GM19099 (cell line): ENCODE measurements around the gene KCNK7.
A peak's percentile ranks its signal among the peaks of the same experiment; 100 is the strongest.

Source experiments
- POLR2A ChIP-seq: IDR thresholded peaks from 3 replicates; pipeline ENCODE4 v1.6.1; 2011; ENCODE audit warnings: low read depth; ENCODE audit not compliant: insufficient read length; ENCODE audit errors: extremely low read depth

Gene KCNK7, protein sequence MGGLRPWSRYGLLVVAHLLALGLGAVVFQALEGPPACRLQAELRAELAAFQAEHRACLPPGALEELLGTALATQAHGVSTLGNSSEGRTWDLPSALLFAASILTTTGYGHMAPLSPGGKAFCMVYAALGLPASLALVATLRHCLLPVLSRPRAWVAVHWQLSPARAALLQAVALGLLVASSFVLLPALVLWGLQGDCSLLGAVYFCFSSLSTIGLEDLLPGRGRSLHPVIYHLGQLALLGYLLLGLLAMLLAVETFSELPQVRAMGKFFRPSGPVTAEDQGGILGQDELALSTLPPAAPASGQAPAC

DNA sequence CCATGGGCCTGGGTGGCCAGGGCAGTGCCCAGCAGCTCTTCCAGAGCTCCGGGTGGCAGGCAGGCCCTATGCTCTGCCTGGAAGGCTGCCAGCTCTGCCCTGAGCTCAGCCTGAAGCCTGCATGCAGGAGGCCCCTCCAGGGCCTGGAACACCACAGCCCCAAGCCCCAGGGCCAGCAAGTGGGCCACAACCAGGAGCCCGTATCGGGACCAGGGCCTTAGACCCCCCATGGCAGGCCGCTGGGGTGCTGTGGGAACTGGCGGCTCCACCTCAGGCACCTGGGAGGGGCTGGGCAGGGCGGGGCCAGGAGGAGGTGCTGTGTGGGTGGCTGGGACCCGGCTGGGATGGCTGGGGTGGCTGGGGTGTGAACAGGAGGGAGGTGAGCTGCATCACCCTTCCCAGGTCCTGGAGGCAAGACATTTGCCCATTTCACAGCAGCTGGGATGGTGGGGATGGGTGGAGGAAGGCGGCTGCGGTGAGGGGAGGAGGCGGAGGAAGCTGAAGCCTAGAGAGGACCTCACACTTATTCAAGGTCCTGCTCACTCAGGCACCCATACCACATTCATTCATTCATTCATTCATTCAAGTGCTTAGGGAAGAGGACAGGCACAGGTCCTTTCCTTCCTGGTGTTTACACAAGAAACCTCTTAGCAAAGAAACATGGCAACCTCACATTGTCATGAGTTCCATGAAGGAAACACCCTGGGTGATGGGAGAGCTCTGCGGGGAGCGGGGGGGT, at the start of gene KCNK7:
Gene KCNK7 (minus strand): TSS at position 258 of the 739 bp plus-strand sequence. CDS start 28 bp downstream, at position 230.
- no peak for TF ChIP-seq POLR2A

DNA sequence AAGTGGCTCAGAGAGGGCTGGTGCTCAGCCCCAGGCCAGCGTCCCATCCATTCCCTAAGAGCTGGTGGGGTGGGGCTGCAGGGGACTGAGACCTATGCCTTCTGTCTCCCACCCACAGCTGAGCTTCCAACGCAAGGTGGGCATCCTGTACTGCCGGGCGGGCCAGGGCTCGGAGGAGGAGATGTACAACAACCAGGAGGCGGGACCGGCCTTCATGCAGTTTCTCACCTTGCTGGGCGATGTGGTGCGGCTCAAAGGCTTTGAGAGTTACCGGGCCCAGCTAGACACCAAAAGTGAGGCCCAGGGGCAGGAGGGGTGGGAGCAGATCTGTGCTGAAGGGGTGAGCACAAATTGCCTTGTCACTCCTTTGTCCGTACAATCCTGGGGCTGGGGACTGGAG, 49.2 kb upstream of the KCNK7 start:
- TF ChIP-seq POLR2A = no peak

DNA sequence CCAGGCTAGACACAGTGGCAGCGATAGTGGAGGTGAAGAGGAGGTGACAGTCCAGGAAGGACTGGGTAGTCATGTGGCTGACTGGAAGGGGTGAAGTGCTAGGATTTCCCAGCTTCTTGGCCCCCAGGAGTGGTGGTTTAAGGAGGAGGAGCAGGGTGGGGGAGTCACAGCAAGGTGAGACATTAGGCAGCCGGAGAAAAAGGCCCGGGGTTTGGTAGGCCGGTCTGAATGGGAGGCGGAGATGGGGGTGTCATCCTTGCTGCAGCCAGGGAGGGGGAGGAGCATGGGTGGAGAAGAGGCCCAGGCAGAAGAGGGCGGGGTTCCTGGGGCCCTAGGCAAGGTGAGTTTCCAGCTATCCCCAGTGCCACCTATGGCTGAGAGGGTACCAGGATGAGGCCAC, 48.4 kb upstream of the KCNK7 start:
- TF ChIP-seq POLR2A = no peak

DNA sequence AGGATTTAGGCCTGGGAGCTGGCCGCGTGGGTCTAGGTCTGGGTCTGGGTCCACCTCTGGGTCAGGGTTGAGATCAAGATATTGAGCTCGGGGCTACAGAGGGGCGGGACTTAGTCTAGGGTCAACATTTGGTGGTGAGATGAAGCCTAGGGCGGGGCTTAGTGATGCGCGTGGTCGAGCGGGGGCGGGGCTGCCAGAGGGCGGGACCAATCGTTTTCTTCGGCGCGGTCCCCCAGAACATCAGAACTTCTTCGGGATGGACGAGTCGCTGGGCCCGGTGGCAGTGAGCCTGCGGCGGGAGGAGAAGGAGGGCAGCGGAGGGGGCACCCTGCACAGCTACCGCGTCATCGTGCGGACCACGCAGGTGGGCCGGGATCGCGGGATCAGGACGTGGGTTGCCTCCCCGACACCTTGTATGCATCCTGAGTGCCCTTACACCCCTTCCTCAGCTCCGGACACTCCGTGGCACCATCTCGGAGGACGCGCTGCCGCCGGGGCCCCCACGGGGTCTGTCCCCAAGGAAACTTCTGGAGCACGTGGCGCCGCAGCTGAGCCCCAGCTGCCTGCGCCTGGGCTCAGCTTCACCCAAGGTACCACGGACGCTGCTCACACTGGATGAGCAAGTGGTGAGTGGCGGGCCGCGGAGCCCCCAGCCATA, 46.5 kb upstream of the KCNK7 start:
- TF ChIP-seq POLR2A = no peak

DNA sequence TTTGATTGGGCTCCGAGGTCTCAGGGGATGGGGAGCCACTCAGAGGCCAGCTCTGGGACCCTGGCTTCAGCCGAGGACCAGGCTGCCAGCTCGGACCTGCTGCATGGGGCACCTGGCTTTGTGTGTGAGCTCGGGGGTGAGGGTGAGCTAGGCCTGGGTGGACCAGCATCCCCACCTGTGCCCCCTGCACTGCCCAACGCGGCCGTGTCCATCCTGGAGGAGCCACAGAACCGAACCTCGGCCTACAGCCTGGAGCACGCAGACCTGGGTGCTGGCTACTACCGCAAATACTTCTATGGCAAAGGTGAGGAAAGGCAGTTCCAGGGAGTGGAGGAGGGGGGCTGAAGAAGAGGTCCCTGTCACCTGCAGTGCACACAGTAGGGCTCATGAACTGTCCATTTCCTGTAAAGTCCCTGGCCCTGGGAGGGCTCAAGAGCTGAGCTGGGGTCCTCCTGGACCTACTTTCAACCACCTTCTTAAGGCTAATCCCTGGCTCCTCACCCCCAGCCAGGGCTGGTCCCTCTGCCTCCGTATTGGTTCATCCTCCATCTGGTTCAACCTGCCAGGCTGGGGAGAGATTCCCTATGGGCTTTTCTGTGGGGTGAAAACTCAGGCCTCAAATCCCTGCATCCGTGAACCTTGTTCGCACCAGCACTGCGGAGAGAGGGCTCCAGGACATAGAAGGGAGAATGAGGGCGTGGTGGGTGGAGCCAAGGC, 45.9 kb upstream of the KCNK7 start:
- TF ChIP-seq POLR2A = no peak

DNA sequence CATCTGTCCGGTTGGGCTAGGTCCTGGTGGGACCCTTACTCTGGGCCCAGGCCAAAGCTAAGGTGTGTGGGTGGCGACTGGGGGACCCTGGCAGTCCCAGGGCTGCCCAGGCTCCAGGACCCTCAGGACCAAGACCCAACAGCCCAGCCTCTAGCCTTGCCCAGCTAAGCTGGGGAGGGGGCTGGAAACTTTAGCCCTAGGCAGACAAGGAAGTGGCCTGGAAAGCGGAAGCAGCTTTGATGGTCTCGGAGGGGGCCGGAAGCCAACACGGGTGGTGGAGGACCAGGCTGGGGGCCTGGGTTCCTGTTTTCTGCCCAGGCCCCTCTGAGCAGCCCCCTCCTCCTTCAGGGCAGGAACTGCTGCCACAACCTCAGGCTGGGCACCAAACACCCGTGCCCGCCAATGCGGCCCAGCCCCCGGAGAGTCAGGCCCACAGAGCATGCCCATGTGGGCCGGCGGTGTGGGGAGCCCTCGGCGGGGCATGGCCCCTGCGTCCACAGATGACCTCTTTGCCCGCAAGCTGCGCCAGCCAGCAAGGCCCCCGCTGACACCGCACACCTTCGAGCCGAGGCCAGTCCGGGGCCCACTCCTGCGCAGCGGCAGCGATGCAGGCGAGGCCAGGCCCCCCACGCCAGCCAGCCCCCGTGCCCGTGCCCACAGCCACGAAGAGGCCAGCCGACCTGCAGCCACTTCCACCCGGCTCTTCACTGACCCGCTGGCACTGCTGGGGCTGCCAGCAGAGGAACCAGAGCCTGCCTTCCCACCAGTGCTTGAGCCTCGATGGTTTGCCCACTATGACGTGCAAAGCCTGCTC, 45.1 kb upstream of the KCNK7 start:
- TF ChIP-seq POLR2A = peak; percentile 31

DNA sequence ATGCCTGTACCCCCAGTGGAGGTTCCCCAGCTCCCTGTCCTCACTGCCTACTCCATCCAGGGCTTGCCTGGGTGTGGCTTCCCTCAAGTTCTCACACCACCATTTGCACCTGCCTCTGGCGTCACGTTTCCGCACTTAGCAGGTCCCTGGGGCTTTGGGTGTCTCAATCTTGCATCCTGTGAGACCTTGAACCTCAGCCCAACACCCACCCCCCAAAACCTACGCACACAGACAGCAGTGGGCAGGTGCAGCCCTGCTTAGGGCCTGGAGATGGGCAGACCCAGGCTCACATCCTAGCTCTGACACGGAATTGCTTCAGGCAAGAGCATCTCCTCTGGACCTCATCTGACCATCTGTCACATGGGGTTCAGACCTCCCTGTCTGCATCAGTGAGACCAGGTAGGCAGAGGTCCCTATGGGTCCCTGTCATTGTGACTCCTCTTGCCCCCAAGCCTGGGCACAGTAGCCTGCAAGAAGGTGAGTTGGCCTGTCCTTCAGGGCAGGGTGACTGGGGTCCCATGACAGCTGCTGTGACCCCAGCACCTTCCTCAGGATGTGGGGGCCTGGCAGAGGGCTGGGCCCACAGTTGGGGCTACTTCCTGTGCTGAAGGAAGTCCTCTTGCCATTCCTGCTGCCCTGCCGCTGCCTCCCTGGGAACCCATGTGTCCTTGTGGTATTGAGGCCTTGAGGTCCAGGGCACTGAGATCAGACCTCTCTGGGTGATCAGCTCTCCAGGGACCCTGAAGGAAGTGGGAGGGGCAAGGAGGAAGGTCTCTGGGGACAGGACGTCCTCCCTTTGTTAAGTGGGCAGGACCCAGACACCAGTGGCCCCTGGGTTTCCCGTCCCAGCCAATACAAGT, 44.3 kb upstream of the KCNK7 start:
- TF ChIP-seq POLR2A = peak; percentile 76

DNA sequence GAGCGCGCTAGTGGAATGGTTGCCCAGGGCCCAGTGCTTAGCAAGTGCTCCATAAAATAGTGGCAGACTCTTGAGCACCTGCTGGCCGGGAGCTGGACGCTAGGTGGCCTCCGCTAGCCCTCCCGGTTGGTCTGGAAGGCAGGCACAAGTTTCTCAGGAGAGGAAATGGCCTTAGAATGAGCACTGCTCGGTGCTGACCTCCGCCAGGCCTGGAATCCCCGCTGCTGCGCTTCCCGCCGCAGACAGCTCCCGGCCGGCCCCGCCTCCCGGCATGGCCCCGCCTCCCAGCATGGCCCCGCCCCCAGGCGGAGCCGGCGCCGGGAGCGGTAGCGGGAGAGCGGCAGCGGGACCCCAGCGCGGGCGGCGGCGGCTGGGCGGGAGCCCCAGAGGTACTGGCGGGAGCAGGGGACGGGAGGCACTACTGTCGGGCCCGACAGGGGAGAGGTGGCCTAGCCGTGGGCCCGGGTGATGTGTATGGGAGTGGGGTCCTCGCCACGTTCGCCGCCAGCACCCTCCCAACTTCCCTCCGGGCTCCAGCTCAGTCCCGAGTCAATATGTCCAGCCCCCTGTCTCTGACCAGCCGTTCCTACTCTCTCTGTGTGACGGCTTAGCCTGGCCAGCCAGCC, 42.3 kb upstream of the KCNK7 start, which contains the start of gene SIPA1:
Gene SIPA1 (plus strand): TSS at position 308 of the 626 bp plus-strand sequence. CDS start 2,821 bp downstream, outside the sequence.
- TF ChIP-seq POLR2A = peak; percentile 85

DNA sequence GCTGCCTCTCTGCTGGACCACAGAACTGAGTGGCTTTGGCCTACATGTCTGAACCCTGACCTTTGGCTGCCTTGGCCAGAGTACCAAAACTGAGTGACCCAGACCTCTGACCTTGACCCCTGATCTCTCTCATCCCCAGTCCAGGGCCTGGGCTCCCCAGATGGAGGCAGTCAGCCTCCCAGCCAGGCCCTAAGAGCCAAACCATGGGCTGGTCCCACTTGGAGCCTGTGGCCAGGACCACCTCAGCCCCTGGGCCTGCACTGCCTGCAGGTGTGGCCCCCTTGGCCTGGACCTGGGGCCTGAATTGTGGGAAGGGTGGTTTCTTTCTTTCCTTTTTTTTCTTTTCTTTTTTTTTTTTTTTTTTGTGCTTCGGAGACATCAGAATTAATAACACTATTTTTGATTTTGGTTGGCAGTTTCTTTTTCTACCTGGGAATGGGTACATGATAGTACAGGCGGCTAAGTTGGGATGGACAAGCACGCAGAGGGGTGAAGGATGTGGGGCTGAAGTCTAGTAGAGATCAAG, 41.5 kb upstream of the KCNK7 start:
- TF ChIP-seq POLR2A = no peak

DNA sequence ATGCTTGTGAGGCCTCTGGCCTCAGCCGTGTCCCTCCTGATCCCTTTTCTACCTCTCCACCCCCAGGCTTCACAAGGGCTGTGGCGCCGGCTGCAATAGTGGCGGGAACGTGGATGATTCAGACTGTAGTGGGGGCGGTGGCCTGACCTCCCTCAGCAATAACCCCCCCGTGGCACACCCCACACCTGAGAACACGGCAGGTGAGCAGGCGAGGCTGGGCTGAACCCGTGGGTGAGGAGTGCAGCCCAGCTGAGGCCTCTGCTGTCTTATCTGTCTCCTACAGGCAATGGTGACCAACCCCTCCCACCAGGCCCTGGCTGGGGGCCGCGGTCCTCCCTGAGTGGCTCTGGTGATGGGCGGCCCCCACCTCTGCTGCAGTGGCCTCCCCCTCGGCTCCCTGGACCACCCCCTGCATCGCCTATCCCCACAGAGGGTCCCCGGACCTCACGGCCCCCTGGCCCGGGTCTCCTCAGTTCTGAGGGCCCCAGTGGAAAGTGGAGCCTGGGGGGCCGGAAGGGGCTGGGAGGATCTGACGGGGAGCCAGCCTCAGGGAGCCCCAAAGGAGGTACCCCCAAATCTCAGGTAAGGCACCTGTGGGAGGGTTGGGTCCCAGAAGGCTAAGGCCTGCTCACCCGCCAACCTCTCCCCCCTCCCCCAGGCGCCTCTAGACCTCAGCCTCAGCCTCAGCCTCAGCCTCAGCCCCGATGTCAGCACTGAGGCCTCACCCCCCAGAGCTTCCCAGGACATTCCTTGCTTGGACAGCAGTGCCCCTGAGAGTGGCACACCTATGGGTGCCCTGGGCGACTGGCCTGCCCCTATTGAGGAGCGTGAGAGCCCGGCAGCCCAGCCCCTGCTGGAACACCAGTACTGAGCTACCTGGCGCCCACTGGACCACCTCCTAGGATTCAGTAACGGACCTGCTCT, 40.8 kb upstream of the KCNK7 start:
- TF ChIP-seq POLR2A = no peak

DNA sequence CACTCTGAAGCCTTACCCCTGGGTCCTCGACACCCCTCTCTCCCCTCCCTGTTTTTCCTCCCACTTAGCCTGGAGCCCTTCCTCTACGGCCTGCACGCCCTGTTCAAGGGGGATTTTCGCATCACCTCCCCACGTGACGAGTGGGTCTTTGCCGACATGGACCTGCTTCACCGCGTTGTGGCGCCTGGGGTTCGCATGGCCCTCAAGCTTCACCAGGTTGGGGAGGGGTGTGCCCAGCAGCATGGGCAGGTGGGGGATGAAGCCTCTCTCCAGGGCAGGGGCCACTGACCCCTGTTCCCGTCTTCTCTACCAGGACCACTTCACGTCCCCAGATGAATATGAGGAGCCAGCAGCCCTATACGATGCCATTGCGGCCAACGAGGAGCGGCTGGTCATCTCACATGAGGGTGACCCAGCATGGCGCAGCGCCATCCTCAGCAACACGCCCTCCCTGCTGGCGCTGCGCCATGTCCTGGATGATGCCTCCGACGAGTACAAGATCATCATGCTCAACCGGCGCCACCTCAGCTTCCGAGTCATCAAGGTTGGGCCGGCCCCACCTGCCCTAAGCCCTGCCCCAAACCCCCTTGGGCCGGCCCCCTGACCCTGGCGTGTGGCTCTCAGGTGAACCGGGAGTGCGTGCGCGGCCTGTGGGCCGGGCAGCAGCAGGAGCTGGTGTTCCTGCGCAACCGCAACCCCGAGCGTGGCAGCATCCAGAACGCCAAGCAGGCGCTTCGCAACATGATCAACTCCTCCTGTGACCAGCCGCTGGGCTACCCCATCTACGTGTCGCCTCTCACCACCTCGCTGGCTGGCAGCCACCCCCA, 39.5 kb upstream of the KCNK7 start:
- TF ChIP-seq POLR2A = no peak

DNA sequence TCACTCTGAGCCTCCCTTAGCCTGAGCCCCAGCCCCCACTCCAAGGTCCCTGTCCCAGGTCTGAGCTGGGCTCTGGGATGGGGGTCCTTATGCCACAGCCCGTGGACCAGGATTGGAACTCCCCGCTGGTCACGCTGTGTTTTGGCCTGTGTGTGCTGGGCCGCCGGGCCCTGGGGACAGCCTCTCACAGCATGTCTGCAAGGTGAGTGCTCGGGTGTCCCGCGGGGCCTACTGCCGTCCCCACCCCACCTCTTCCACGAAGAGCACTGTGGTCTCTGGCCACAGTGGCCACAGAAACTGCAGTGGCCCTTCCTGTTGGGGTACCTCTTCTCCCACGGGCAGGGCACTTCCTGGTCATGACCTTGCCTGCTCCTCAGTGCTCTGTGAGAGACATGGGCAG, 38.8 kb upstream of the KCNK7 start:
- no peak for TF ChIP-seq POLR2A
